ENCODE data around the gene SLC8A3.

DNA sequence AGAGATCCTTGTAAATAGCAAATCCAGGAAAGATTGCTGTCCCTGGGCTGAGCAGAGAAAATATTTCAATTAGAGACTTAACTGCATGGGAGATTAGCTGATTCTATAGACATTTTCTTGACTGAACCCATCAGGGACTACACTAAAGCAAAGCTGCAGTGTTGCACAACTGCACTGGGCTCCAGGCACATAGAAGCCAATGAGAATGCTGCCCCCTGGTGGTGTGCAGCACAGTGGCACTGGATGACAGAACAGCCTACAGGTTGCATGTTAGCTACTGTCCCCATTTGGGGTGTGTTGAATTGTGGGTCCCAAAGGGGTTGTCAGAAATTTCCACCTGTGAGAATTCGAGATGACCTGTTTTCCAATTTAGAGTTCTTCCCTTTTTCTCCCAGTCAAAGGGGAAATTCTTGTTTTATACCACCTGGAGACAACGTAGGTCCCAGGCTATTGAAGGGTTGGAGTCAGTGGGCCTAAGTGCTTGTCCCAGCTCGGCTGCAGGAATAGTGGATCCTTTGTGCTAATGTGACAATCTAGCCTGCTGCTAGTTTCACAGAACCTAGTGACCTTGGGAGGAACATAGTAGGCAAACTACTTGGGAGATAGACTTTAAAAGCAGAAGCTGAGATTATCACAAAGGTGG lies 114.7 kb downstream of the SLC8A3 start:
- no peak for TF ChIP-seq HDAC2 (IDR thresholded peaks at IDR 0.05)
- TF ChIP-seq, protein P1, sequence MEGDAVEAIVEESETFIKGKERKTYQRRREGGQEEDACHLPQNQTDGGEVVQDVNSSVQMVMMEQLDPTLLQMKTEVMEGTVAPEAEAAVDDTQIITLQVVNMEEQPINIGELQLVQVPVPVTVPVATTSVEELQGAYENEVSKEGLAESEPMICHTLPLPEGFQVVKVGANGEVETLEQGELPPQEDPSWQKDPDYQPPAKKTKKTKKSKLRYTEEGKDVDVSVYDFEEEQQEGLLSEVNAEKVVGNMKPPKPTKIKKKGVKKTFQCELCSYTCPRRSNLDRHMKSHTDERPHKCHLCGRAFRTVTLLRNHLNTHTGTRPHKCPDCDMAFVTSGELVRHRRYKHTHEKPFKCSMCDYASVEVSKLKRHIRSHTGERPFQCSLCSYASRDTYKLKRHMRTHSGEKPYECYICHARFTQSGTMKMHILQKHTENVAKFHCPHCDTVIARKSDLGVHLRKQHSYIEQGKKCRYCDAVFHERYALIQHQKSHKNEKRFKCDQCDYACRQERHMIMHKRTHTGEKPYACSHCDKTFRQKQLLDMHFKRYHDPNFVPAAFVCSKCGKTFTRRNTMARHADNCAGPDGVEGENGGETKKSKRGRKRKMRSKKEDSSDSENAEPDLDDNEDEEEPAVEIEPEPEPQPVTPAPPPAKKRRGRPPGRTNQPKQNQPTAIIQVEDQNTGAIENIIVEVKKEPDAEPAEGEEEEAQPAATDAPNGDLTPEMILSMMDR (IDR thresholded peaks at IDR 0.05) = peak; percentile 95
- TF ChIP-seq RAD21 (conservative IDR thresholded peaks at IDR 0.05 in 1 of 2, IDR thresholded peaks at IDR 0.05 in 1 of 2) = peak; percentile 89 to 95
- no peak for TF ChIP-seq MYC (IDR thresholded peaks at IDR 0.05; ENCODE audit: borderline replicate concordance, low read length)
- TF ChIP-seq FOXS1 (CRISPR knock-in tag; IDR thresholded peaks at IDR 0.05) = no peak
- no peak for TF ChIP-seq CBX8 (IDR thresholded peaks at IDR 0.05)
- TF ChIP-seq, protein P2, sequence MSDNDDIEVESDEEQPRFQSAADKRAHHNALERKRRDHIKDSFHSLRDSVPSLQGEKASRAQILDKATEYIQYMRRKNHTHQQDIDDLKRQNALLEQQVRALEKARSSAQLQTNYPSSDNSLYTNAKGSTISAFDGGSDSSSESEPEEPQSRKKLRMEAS (IDR thresholded peaks at IDR 0.05) = no peak
- TF ChIP-seq POLR2A (IDR thresholded peaks at IDR 0.05; ENCODE audit: low read length) = no peak
- no peak for TF ChIP-seq GATA3 (IDR thresholded peaks at IDR 0.05; ENCODE audit: borderline replicate concordance)
- TF ChIP-seq FOSB (CRISPR knock-in tag; IDR thresholded peaks at IDR 0.05) = no peak
- TF ChIP-seq, protein P3, sequence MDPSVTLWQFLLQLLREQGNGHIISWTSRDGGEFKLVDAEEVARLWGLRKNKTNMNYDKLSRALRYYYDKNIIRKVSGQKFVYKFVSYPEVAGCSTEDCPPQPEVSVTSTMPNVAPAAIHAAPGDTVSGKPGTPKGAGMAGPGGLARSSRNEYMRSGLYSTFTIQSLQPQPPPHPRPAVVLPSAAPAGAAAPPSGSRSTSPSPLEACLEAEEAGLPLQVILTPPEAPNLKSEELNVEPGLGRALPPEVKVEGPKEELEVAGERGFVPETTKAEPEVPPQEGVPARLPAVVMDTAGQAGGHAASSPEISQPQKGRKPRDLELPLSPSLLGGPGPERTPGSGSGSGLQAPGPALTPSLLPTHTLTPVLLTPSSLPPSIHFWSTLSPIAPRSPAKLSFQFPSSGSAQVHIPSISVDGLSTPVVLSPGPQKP (IDR thresholded peaks at IDR 0.05; ENCODE audit: low read depth, low read length) = no peak
- TF ChIP-seq, protein P4, sequence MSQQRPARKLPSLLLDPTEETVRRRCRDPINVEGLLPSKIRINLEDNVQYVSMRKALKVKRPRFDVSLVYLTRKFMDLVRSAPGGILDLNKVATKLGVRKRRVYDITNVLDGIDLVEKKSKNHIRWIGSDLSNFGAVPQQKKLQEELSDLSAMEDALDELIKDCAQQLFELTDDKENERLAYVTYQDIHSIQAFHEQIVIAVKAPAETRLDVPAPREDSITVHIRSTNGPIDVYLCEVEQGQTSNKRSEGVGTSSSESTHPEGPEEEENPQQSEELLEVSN (IDR thresholded peaks at IDR 0.05; ENCODE audit: borderline replicate concordance, low read depth) = no peak
- TF ChIP-seq CEBPB (IDR thresholded peaks at IDR 0.05) = peak; percentile 98
